Measurements from ENCODE around the gene CASR.

The CASR gene

GRCh38 chr3:122183521-122183892, at the start of gene CASR:
Gene CASR (plus strand): TSS chr3:122183668. CDS start chr3:122254190, 70,522 bp downstream.
- no peak for TF ChIP-seq YY1 (IDR thresholded peaks at IDR 0.05; ENCODE audit: low read depth)
- TF ChIP-seq, protein P1, sequence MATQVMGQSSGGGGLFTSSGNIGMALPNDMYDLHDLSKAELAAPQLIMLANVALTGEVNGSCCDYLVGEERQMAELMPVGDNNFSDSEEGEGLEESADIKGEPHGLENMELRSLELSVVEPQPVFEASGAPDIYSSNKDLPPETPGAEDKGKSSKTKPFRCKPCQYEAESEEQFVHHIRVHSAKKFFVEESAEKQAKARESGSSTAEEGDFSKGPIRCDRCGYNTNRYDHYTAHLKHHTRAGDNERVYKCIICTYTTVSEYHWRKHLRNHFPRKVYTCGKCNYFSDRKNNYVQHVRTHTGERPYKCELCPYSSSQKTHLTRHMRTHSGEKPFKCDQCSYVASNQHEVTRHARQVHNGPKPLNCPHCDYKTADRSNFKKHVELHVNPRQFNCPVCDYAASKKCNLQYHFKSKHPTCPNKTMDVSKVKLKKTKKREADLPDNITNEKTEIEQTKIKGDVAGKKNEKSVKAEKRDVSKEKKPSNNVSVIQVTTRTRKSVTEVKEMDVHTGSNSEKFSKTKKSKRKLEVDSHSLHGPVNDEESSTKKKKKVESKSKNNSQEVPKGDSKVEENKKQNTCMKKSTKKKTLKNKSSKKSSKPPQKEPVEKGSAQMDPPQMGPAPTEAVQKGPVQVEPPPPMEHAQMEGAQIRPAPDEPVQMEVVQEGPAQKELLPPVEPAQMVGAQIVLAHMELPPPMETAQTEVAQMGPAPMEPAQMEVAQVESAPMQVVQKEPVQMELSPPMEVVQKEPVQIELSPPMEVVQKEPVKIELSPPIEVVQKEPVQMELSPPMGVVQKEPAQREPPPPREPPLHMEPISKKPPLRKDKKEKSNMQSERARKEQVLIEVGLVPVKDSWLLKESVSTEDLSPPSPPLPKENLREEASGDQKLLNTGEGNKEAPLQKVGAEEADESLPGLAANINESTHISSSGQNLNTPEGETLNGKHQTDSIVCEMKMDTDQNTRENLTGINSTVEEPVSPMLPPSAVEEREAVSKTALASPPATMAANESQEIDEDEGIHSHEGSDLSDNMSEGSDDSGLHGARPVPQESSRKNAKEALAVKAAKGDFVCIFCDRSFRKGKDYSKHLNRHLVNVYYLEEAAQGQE (IDR thresholded peaks at IDR 0.05; ENCODE audit: low read depth) = no peak
- TF ChIP-seq TEAD4 (IDR thresholded peaks at IDR 0.05) = no peak
- TF ChIP-seq CEBPB (IDR thresholded peaks at IDR 0.05) = no peak
- TF ChIP-seq FOXM1 (IDR thresholded peaks at IDR 0.05; ENCODE audit: borderline replicate concordance, low read depth) = no peak
- no peak for TF ChIP-seq TCF12 (IDR thresholded peaks at IDR 0.05; ENCODE audit: low read depth)
- no peak for TF ChIP-seq CREB1 (IDR thresholded peaks at IDR 0.05; ENCODE audit: low read depth)
- no peak for TF ChIP-seq ZBTB7A (IDR thresholded peaks at IDR 0.05; ENCODE audit: low read depth)
- TF ChIP-seq NFIC (IDR thresholded peaks at IDR 0.05) = no peak
- no peak for TF ChIP-seq MAX (IDR thresholded peaks at IDR 0.05)
- no peak for TF ChIP-seq RAD21 (IDR thresholded peaks at IDR 0.05; ENCODE audit: low read depth)
- no peak for TF ChIP-seq EGR1 (IDR thresholded peaks at IDR 0.05)
- TF ChIP-seq, protein P2, sequence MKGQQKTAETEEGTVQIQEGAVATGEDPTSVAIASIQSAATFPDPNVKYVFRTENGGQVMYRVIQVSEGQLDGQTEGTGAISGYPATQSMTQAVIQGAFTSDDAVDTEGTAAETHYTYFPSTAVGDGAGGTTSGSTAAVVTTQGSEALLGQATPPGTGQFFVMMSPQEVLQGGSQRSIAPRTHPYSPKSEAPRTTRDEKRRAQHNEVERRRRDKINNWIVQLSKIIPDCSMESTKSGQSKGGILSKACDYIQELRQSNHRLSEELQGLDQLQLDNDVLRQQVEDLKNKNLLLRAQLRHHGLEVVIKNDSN (IDR thresholded peaks at IDR 0.05) = no peak
- no peak for TF ChIP-seq EP300 (IDR thresholded peaks at IDR 0.05; ENCODE audit: borderline replicate concordance)

DNA sequence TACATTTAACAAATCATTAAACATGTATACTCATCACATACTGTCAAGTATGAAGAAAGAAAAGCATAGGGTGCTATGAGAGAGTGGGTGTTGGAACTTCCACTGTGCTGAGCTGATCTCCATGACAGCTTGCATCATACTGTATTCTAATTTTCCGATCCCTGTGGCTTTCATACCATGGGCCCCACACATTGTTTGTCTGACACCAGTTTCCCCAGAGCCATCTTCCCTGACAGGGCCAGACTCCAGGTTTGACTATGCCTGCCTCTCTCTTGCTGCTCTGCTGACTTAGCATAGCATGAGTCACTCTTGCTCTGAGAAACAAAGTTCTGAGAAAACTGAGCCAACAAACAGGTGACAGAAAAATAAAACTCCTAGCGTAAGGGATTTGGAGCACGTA, 37.0 kb upstream of the CASR start:
- TF ChIP-seq YY1 (IDR thresholded peaks at IDR 0.05; ENCODE audit: low read depth) (no peak), RAD21 (IDR thresholded peaks at IDR 0.05; ENCODE audit: low read depth) (no peak), FOXM1 (IDR thresholded peaks at IDR 0.05; ENCODE audit: borderline replicate concordance, low read depth) (no peak), ZBTB7A (IDR thresholded peaks at IDR 0.05; ENCODE audit: low read depth) (no peak), TEAD4 (IDR thresholded peaks at IDR 0.05) (no peak), TAF1 (IDR thresholded peaks at IDR 0.05; ENCODE audit: low read depth) (no peak), CREB1 (IDR thresholded peaks at IDR 0.05; ENCODE audit: low read depth) (no peak), CEBPB (IDR thresholded peaks at IDR 0.05) (no peak), MAX (IDR thresholded peaks at IDR 0.05) (no peak), TCF12 (IDR thresholded peaks at IDR 0.05; ENCODE audit: low read depth) (no peak), EP300 (IDR thresholded peaks at IDR 0.05; ENCODE audit: borderline replicate concordance) (no peak), EGR1 (IDR thresholded peaks at IDR 0.05) (no peak), NFIC (IDR thresholded peaks at IDR 0.05) (no peak)
- TF ChIP-seq, protein P2 (IDR thresholded peaks at IDR 0.05) = no peak
- TF ChIP-seq, protein P1 (IDR thresholded peaks at IDR 0.05; ENCODE audit: low read depth) = no peak

- TF ChIP-seq TCF12 (IDR thresholded peaks at IDR 0.05; ENCODE audit: low read depth) = no peak
- no peak for TF ChIP-seq EP300 (IDR thresholded peaks at IDR 0.05; ENCODE audit: borderline replicate concordance)
- no peak for TF ChIP-seq NFIC (IDR thresholded peaks at IDR 0.05)
- no peak for TF ChIP-seq TAF1 (IDR thresholded peaks at IDR 0.05; ENCODE audit: low read depth)
- TF ChIP-seq EGR1 (IDR thresholded peaks at IDR 0.05) = no peak
- TF ChIP-seq, protein P2 (IDR thresholded peaks at IDR 0.05) = no peak
- TF ChIP-seq ZBTB7A (IDR thresholded peaks at IDR 0.05; ENCODE audit: low read depth) = no peak
- TF ChIP-seq CEBPB (IDR thresholded peaks at IDR 0.05) = no peak
- TF ChIP-seq CREB1 (IDR thresholded peaks at IDR 0.05; ENCODE audit: low read depth) = no peak
- TF ChIP-seq TEAD4 (IDR thresholded peaks at IDR 0.05) = no peak
- TF ChIP-seq FOXM1 (IDR thresholded peaks at IDR 0.05; ENCODE audit: borderline replicate concordance, low read depth) = no peak
- no peak for TF ChIP-seq RAD21 (IDR thresholded peaks at IDR 0.05; ENCODE audit: low read depth)
- no peak for TF ChIP-seq MAX (IDR thresholded peaks at IDR 0.05)
- TF ChIP-seq YY1 (IDR thresholded peaks at IDR 0.05; ENCODE audit: low read depth) = no peak
- TF ChIP-seq, protein P1 (IDR thresholded peaks at IDR 0.05; ENCODE audit: low read depth) = no peak
Observed at GRCh38 chr3:122148941-122149627, 34.4 kb upstream of the CASR start.
